OCI-LY7 (cell line): Measurements from ENCODE around the gene ZCWPW2. TPM values are rescaled to one million over a fixed set of nuclear protein-coding genes. Genes with fewer than 3 reads are reported as not detected.

Source experiments
- BruUV-seq: library from RNA; stranded (reverse); fragments of 400-500 nt; replicated peaks from 2 replicates; lab custom pipeline; 2021; lab: Mats Ljungman, UMichigan
- CTCF ChIA-PET: fragments of 300-600 bp; sonication (Branson Sonifier 250); formaldehyde crosslinking; loops from one replicate; lab custom pipeline; 2022; ENCODE audit warnings: antibody characterized with exemption; ENCODE audit not compliant: unreplicated experiment; lab: Charles Lee
- POLR2A ChIA-PET: fragments of 300-600 bp; sonication (Branson Sonifier 250); formaldehyde crosslinking; loops from one replicate; lab custom pipeline; 2022; ENCODE audit warnings: antibody characterized with exemption; lab: Charles Lee
- DNase-seq: peaks from one replicate; pipeline ENCODE4 v3.0.0-alpha.2; 2015; ENCODE audit warnings: low spot score
- H2AFZ ChIP-seq: fragments of 200-600 bp; sonication (generic), shearing (Covaris generic); 2 replicates; pipeline ENCODE4 v1.6.1; 2014; ENCODE audit warnings: mild to moderate bottlenecking, antibody characterized with exemption, low read length, moderate library complexity
- H3K27ac ChIP-seq: fragments of 200-600 bp; sonication (generic); 2 replicates; pipeline ENCODE4 v1.5.1; 2014; ENCODE audit warnings: mixed run types, low read depth, mild to moderate bottlenecking, moderate library complexity, low read length, inconsistent platforms; ENCODE audit not compliant: poor library complexity, severe bottlenecking
- H3K36me3 ChIP-seq: fragments of 200-600 bp; sonication (generic); 2 replicates; pipeline ENCODE4 v1.6.1; 2014; ENCODE audit warnings: mild to moderate bottlenecking, antibody characterized with exemption, low read length, moderate library complexity, mixed read lengths; ENCODE audit not compliant: insufficient read depth
- H3K4me1 ChIP-seq: fragments of 200-600 bp; sonication (generic); 2 replicates; pipeline ENCODE4 v1.5.1; 2014; ENCODE audit warnings: mild to moderate bottlenecking, low read length; ENCODE audit not compliant: insufficient read depth, poor library complexity, severe bottlenecking
- H3K4me2 ChIP-seq: fragments of 200-600 bp; sonication (generic); 2 replicates; pipeline ENCODE4 v1.6.1; 2014; ENCODE audit warnings: mild to moderate bottlenecking, low read length
- H3K4me3 ChIP-seq: fragments of 200-600 bp; sonication (generic); 2 replicates; pipeline ENCODE4 v1.5.1; 2014; ENCODE audit warnings: mild to moderate bottlenecking, low read depth, low read length; ENCODE audit not compliant: poor library complexity, severe bottlenecking
- H3K79me2 ChIP-seq: fragments of 200-600 bp; sonication (generic); 2 replicates; pipeline ENCODE4 v1.6.1; 2016; ENCODE audit warnings: low read depth, mild to moderate bottlenecking, low read length, moderate library complexity, mixed read lengths; ENCODE audit not compliant: insufficient read depth
- H3K9me2 ChIP-seq: fragments of 200-600 bp; sonication (generic); 2 replicates; pipeline ENCODE4 v1.6.1; 2016; ENCODE audit warnings: mild to moderate bottlenecking, low read length, mixed read lengths; ENCODE audit not compliant: insufficient read depth
- H3K9me3 ChIP-seq: fragments of 200-600 bp; sonication (generic); 2 replicates; pipeline ENCODE4 v1.6.1; 2014; ENCODE audit warnings: mild to moderate bottlenecking, mixed run types, low read length, mixed read lengths
- H4K20me1 ChIP-seq: fragments of 200-600 bp; sonication (generic); 2 replicates; pipeline ENCODE4 v1.6.1; 2014; ENCODE audit warnings: mild to moderate bottlenecking, antibody characterized with exemption, low read length, moderate library complexity, mixed read lengths; ENCODE audit not compliant: insufficient read depth
- EZH2phosphoT487 ChIP-seq: fragments of 200-600 bp; sonication (generic); IDR thresholded peaks from 2 replicates; pipeline ENCODE4 v1.6.1; 2018; ENCODE audit warnings: low read depth, borderline replicate concordance, mild to moderate bottlenecking, mixed run types, antibody characterized with exemption, low read length, moderate library complexity, mixed read lengths
- intact Hi-C: fragments of 100-400 bp; cut with micrococcal nuclease; formaldehyde crosslinking; loops from one replicate; pipeline ENCODE4 v1.10.0; 2022; ENCODE audit not compliant: unreplicated experiment
- total RNA-seq, 2 experiments: library from RNA; depleted of rRNA in 1 of 2; stranded (reverse); fragments of >200 nt in 1 of 2; shearing (Covaris generic) in 1 of 2; gene quantifications; 2 replicates each; pipeline ENCODE4 v1.2.3, GENCODE V29; 2014 to 2022
- TF ChIP-seq, protein P1 (sequence below): fragments of 200-600 bp; sonication (generic); conservative IDR thresholded peaks from 2 replicates; pipeline ENCODE4 v1.5.1; 2014; ENCODE audit warnings: mild to moderate bottlenecking, antibody characterized with exemption, low read length, moderate library complexity, mixed read lengths

ZCWPW2 gene
- total RNA-seq, 2 experiments from 2014 or later, result 0.32 TPM; not detected in 1

DNA sequence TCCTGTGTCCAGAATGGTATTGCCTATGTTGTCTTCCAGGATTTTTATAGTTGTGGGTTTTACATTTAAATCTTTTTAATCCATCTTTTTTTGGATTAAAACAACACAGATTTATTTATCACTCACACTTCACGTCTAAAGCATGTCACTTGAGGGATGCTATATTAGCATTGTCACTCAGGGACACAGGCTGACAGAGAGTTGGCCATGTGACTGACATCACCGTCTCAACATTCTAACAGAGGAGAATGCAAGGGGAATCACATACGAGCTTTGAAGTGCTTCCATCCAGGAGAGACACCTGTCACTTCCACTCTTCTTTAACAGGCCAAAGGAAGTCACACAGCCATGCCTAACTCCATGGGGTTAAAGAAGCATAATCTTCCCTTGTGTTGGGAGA lies 204.7 kb downstream of the ZCWPW2 start:
- Histone ChIP-seq H3K36me3 (no peaks in the 10 kb centered on the region), H4K20me1 (no peaks in the 10 kb centered on the region), H2AFZ (no peak overlapping the region), H3K27ac (no peak overlapping the region), H3K4me3 (no peak overlapping the region), H3K4me2 (no peak overlapping the region), H3K9me3 (no peaks in the 10 kb centered on the region), H3K79me2 (no peaks in the 10 kb centered on the region), H3K4me1 (no peaks in the 10 kb centered on the region), H3K9me2 (no peaks in the 10 kb centered on the region)
- ChIA-PET CTCF (interaction anchor here (0.5 kb wide), 1 partner anchor 857 kb away, joined by 3 read pairs; no protein-coding TSS in a partner anchor), POLR2A (interaction anchor here (0.5 to 1.2 kb wide), 2 partner anchors 17 to 640 kb away, joined by 3 read pairs; no protein-coding TSS in a partner anchor)
- no peak for DNase-seq
- TF ChIP-seq EZH2phosphoT487, result no peak
- TF ChIP-seq, protein P1, sequence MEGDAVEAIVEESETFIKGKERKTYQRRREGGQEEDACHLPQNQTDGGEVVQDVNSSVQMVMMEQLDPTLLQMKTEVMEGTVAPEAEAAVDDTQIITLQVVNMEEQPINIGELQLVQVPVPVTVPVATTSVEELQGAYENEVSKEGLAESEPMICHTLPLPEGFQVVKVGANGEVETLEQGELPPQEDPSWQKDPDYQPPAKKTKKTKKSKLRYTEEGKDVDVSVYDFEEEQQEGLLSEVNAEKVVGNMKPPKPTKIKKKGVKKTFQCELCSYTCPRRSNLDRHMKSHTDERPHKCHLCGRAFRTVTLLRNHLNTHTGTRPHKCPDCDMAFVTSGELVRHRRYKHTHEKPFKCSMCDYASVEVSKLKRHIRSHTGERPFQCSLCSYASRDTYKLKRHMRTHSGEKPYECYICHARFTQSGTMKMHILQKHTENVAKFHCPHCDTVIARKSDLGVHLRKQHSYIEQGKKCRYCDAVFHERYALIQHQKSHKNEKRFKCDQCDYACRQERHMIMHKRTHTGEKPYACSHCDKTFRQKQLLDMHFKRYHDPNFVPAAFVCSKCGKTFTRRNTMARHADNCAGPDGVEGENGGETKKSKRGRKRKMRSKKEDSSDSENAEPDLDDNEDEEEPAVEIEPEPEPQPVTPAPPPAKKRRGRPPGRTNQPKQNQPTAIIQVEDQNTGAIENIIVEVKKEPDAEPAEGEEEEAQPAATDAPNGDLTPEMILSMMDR, result no peak
- no TSS peak for BruUV-seq
- intact Hi-C loops, result no loop called here

DNA sequence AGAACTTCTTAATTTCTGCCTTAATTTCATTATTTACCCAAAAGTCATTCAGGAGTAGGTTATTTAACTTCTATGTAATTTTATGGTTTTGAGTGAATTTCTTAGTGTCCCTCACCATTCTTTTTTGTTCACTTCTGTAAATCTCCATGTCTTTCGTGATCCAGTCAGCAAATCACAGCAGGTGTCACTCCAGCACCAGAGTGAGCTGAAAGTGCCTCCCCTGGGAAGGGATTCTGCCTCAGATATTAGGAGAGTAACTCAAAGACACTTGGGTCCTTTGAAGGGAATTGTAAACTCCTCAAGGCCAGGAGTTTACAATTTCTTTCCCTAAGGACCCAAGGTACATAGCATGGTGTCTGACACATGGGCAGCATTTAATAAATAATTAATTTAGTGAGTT lies 207.7 kb downstream of the ZCWPW2 start:
- ChIA-PET POLR2A (interaction anchor here (0.6 kb wide), 2 partner anchors 25 to 445 kb away, joined by 3 to 10 read pairs; no protein-coding TSS in a partner anchor), CTCF (no interaction called here)
- Histone ChIP-seq H3K4me3 (no peak overlapping the region), H3K9me3 (no peaks in the 10 kb centered on the region), H3K4me1 (no peaks in the 10 kb centered on the region), H3K79me2 (no peaks in the 10 kb centered on the region), H3K9me2 (no peaks in the 10 kb centered on the region), H2AFZ (no peak overlapping the region), H3K36me3 (no peaks in the 10 kb centered on the region), H3K27ac (no peak overlapping the region), H3K4me2 (no peak overlapping the region), H4K20me1 (no peaks in the 10 kb centered on the region)
- no peak for TF ChIP-seq EZH2phosphoT487
- TF ChIP-seq, protein P1, result no peak
- DNase-seq, result no peak
- intact Hi-C loops, result no loop called here
- no TSS peak for BruUV-seq

DNA sequence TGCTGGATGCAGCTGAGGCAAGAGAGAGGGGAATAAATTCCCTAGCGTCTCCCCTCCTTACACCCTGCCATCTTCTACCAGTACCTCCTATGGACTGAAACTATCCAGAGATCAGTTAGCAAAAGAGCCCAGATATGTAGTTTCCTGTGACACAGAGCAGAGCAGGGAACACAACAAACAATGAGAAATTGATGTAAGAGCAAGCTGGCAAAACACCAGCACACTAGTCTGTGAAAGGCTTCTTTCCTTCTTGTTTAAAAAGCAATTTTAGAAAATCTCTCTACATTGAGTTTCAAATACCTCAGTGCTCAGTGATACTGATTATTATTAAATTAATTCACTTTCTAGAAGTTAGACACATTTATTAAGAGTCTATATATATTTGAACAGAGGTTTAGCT lies 215.7 kb downstream of the ZCWPW2 start:
- no TSS peak for BruUV-seq
- H3K9me2 ChIP-seq, result no peaks in the 10 kb centered on the region
- H3K79me2 ChIP-seq, result no peaks in the 10 kb centered on the region
- H3K27ac ChIP-seq, result no peak overlapping the region
- no peak for TF ChIP-seq EZH2phosphoT487
- TF ChIP-seq, protein P1, result no peak
- no peaks in the 10 kb centered on the region for H4K20me1 ChIP-seq
- no peak overlapping the region for H3K4me2 ChIP-seq
- ChIA-PET CTCF (no interaction called here), POLR2A (interaction anchor here (1.0 kb wide), 1 partner anchor 725 kb away, joined by 5 read pairs; no protein-coding TSS in a partner anchor)
- no peaks in the 10 kb centered on the region for H3K9me3 ChIP-seq
- no peak for DNase-seq
- H3K4me3 ChIP-seq, result no peak overlapping the region
- intact Hi-C loops, result no loop called here
- H3K4me1 ChIP-seq, result no peaks in the 10 kb centered on the region
- no peak overlapping the region for H2AFZ ChIP-seq
- H3K36me3 ChIP-seq, result no peaks in the 10 kb centered on the region
